IMR-90 (cell line): Measurements from ENCODE around the gene LAMTOR4. TPM values are rescaled to one million over a fixed set of nuclear protein-coding genes. Genes with fewer than 3 reads are reported as not detected.

ENCODE experiments used
- ATAC-seq: fragments of 200-7000 bp; cut with Tn5 transposase; 2 replicates; pipeline ENCODE4 v1.9.1; 2020; ENCODE audit warnings: low read depth, mild to moderate bottlenecking, moderate library complexity
- BruUV-seq: library from RNA; stranded (reverse); fragments of 400-500 nt; replicated peaks from 2 replicates; lab custom pipeline; 2021; lab: Mats Ljungman, UMichigan
- CTCF ChIA-PET: fragments of 300-600 bp; formaldehyde crosslinking; extraction: SDS; loops from one replicate; lab custom pipeline; 2021; ENCODE audit warnings: antibody characterized with exemption; lab: Yijun Ruan, JAX
- POLR2A ChIA-PET: fragments of 300-600 bp; sonication (Branson Sonifier 250); formaldehyde crosslinking; loops from one replicate; lab custom pipeline; 2022; ENCODE audit warnings: antibody characterized with exemption; ENCODE audit not compliant: unreplicated experiment; lab: Charles Lee
- DNase-seq: peaks from one replicate; pipeline ENCODE4 v3.0.0; 2013
- H2AFZ ChIP-seq: replicated peaks from 2 replicates; pipeline ENCODE3; 2013; ENCODE audit warnings: low read length, mild to moderate bottlenecking; ENCODE audit not compliant: poor library complexity
- H2AK5ac ChIP-seq: 2 replicates; pipeline ENCODE4 v1.6.1; 2013; ENCODE audit warnings: low read depth, low read length, inconsistent platforms
- H2AK9ac ChIP-seq: replicated peaks from 2 replicates; pipeline ENCODE3; 2013; ENCODE audit warnings: mild to moderate bottlenecking, low read depth, low read length, moderate library complexity; ENCODE audit not compliant: poor library complexity
- H2BK120ac ChIP-seq: 2 replicates; pipeline ENCODE4 v1.6.1; 2013; ENCODE audit warnings: low read depth, low read length, inconsistent platforms
- H2BK15ac ChIP-seq: 3 replicates; pipeline ENCODE4 v1.6.1; 2013; ENCODE audit warnings: low read depth, low read length, inconsistent platforms
- H2BK20ac ChIP-seq: 2 replicates; pipeline ENCODE4 v1.6.1; 2013; ENCODE audit warnings: low read depth, mild to moderate bottlenecking, inconsistent platforms, low read length, moderate library complexity
- H2BK5ac ChIP-seq: 2 replicates; pipeline ENCODE4 v1.6.1; 2013; ENCODE audit warnings: mild to moderate bottlenecking, low read depth, low read length, inconsistent platforms; ENCODE audit not compliant: poor library complexity, severe bottlenecking
- H3K14ac ChIP-seq: replicated peaks from 2 replicates; pipeline ENCODE4 v1.6.1; 2013; ENCODE audit warnings: low read depth, low read length, inconsistent platforms
- H3K18ac ChIP-seq: 2 replicates; pipeline ENCODE4 v1.6.1; 2013; ENCODE audit warnings: low read depth, low read length, control low read depth
- H3K23ac ChIP-seq: 2 replicates; pipeline ENCODE4 v1.6.1; 2013; ENCODE audit warnings: low read depth, low read length, inconsistent platforms
- H3K27ac ChIP-seq: 2 replicates; pipeline ENCODE4 v1.5.1; 2013; ENCODE audit warnings: mild to moderate bottlenecking, control low read depth, low read length; ENCODE audit not compliant: insufficient read depth
- H3K27me3 ChIP-seq: 2 replicates; pipeline ENCODE4 v1.6.1; 2013; ENCODE audit warnings: low read length; ENCODE audit not compliant: control insufficient read depth, insufficient read depth
- H3K36me3 ChIP-seq: 2 replicates; pipeline ENCODE4 v1.6.1; 2013; ENCODE audit warnings: low read length, mixed read lengths; ENCODE audit not compliant: control insufficient read depth, insufficient read depth
- H3K4ac ChIP-seq: 2 replicates; pipeline ENCODE4 v1.6.1; 2013; ENCODE audit warnings: low read depth, low read length, inconsistent platforms
- H3K4me1 ChIP-seq: 2 replicates; pipeline ENCODE4 v1.6.1; 2013; ENCODE audit warnings: low read length, mixed read lengths; ENCODE audit not compliant: control insufficient read depth, insufficient read depth
- H3K4me2 ChIP-seq: 2 replicates; pipeline ENCODE4 v1.6.1; 2013; ENCODE audit warnings: low read depth, mild to moderate bottlenecking, control low read depth, low read length, moderate library complexity
- H3K4me3 ChIP-seq: 2 replicates; pipeline ENCODE4 v1.5.1; 2013; ENCODE audit warnings: low read depth, mild to moderate bottlenecking, control low read depth, low read length, moderate library complexity; ENCODE audit not compliant: insufficient read depth
- H3K56ac ChIP-seq: 2 replicates; pipeline ENCODE4 v1.6.1; 2013; ENCODE audit warnings: low read length, inconsistent platforms; ENCODE audit not compliant: insufficient read depth; ENCODE audit errors: extremely low read depth
- H3K79me1 ChIP-seq, 2 experiments: 2 replicates each; pipeline ENCODE4 v1.6.1; 2013; ENCODE audit warnings: low read length in 2 of 2, inconsistent platforms in 1 of 2, low read depth in 1 of 2
- H3K9ac ChIP-seq: 2 replicates; pipeline ENCODE4 v1.6.1; 2013; ENCODE audit warnings: low read depth, low read length, control low read depth
- H3K9me1 ChIP-seq: 2 replicates; pipeline ENCODE4 v1.6.1; 2013; ENCODE audit warnings: low read length, inconsistent platforms; ENCODE audit not compliant: insufficient read depth
- H3K9me3 ChIP-seq: 2 replicates; pipeline ENCODE4 v1.6.1; 2013; ENCODE audit warnings: low read length; ENCODE audit not compliant: control insufficient read depth, insufficient read depth
- H4K20me1 ChIP-seq: 2 replicates; pipeline ENCODE4 v1.6.1; 2013; ENCODE audit warnings: low read length, inconsistent platforms; ENCODE audit not compliant: insufficient read depth
- H4K5ac ChIP-seq: 2 replicates; pipeline ENCODE4 v1.6.1; 2013; ENCODE audit warnings: mild to moderate bottlenecking, low read depth, low read length, control low read depth
- H4K8ac ChIP-seq, 2 experiments: 2 replicates each; pipeline ENCODE4 v1.6.1; 2013; ENCODE audit warnings: low read depth in 2 of 2, low read length in 2 of 2, control low read depth in 1 of 2, inconsistent platforms in 1 of 2
- H4K91ac ChIP-seq: 2 replicates; pipeline ENCODE4 v1.6.1; 2013; ENCODE audit warnings: low read depth, low read length, inconsistent platforms; ENCODE audit not compliant: insufficient read depth
- BHLHE40 ChIP-seq: fragments of 150-350 bp; IDR thresholded peaks from 2 replicates; pipeline ENCODE4 v1.6.1; 2016; ENCODE audit warnings: mild to moderate bottlenecking, low read depth, low read length
- CHD1 ChIP-seq: IDR thresholded peaks from 2 replicates; pipeline ENCODE4 v1.6.1; 2012; ENCODE audit warnings: low read depth, low read length, improper control_type of control experiment
- CTCF ChIP-seq: conservative IDR thresholded peaks from 2 replicates; pipeline ENCODE4 v1.5.1; 2012; ENCODE audit warnings: mild to moderate bottlenecking, low read depth, low read length, improper control_type of control experiment
- FOS ChIP-seq: fragments of 150-350 bp; IDR thresholded peaks from 2 replicates; pipeline ENCODE4 v1.6.1; 2016; ENCODE audit warnings: low read depth, low read length
- MXI1 ChIP-seq: IDR thresholded peaks from 2 replicates; pipeline ENCODE4 v1.6.1; 2012; ENCODE audit warnings: low read depth, mild to moderate bottlenecking, low read length, moderate library complexity, borderline replicate concordance
- NFE2L2 ChIP-seq: fragments of 150-350 bp; IDR thresholded peaks from 2 replicates; pipeline ENCODE4 v1.6.1; 2016; ENCODE audit warnings: low read depth, mild to moderate bottlenecking, low read length
- POLR2A ChIP-seq: IDR thresholded peaks from 2 replicates; pipeline ENCODE4 v1.6.1; 2012; ENCODE audit warnings: mild to moderate bottlenecking, low read depth, low read length
- RAD21 ChIP-seq: IDR thresholded peaks from 2 replicates; pipeline ENCODE4 v1.6.1; 2012; ENCODE audit warnings: low read length, improper control_type of control experiment
- RCOR1 ChIP-seq: IDR thresholded peaks from 2 replicates; pipeline ENCODE4 v1.6.1; 2012; ENCODE audit warnings: mild to moderate bottlenecking, low read length, improper control_type of control experiment; ENCODE audit not compliant: insufficient replicate concordance
- RFX5 ChIP-seq: IDR thresholded peaks from 2 replicates; pipeline ENCODE4 v1.8.0; 2012; ENCODE audit warnings: low read depth, mild to moderate bottlenecking, low read length, moderate library complexity
- USF2 ChIP-seq: fragments of 150-350 bp; IDR thresholded peaks from 2 replicates; pipeline ENCODE4 v1.6.1; 2017; ENCODE audit warnings: mild to moderate bottlenecking, antibody characterized with exemption, low read length, low read depth
- WGBS, 2 experiments: methylation state at CpG; one replicate each; pipeline versions ENCODE4 v1.1.5 to v1.1.7; 2013; ENCODE audit warnings: missing lambda C conversion rate in 2 of 2; ENCODE audit not compliant: insufficient read length in 1 of 2; ENCODE audit errors: extremely low coverage in 2 of 2; 5-methylcytosine and 5-hydroxymethylcytosine counted together
- dilution Hi-C: fragments of 300-500 bp; cut with HindIII; formaldehyde crosslinking; loops from one replicate; pipeline ENCODE4 v1.14.3; 2018; ENCODE audit warnings: low sequenced_read_pairs; ENCODE audit not compliant: unreplicated experiment
- in situ Hi-C: fragments of 300-500 bp; cut with MboI; formaldehyde crosslinking; loops from 3 replicates; pipeline ENCODE4 v1.14.3; 2019; ENCODE audit warnings: low sequenced_read_pairs, inconsistent platforms, mixed read lengths
- intact Hi-C: fragments of 100-400 bp; cut with micrococcal nuclease; formaldehyde crosslinking; loops from 2 replicates; pipeline ENCODE4 v1.10.0; 2022
- polyA plus RNA-seq, 3 experiments: library from polyadenylated mRNA; depleted of rRNA; stranded (reverse); fragments of >200 nt; gene quantifications; 2 replicates each; pipeline ENCODE4 v1.2.3, GENCODE V29; 2012; ENCODE audit warnings: low replicate concordance in 1 of 3
- total RNA-seq: library from RNA; depleted of rRNA; stranded (reverse); fragments of >200 nt; gene quantifications from 2 replicates; pipeline ENCODE4 v1.2.3, GENCODE V29; 2012
- TF ChIP-seq, protein P1 (sequence below): fragments of 150-350 bp; IDR thresholded peaks from 2 replicates; pipeline ENCODE4 v1.6.1; 2016; ENCODE audit warnings: low read depth, mild to moderate bottlenecking, low read length, moderate library complexity, borderline replicate concordance

LAMTOR4 gene
- total and polyA plus RNA-seq, 2 of the 4 experiments (the other 2 are of a cell fraction): 134 to 268 TPM

GRCh38 chr7:100166970-100167911 is 18.5 kb downstream of the LAMTOR4 start:
- peaks cover 3% of the 10 kb centered on the region; the same call in 1 of the 2 replicates for H3K9me1 ChIP-seq
- 0 out of 2 replicates have a peak overlapping the region, but pooled peaks have one; percentile 5 for H2BK20ac ChIP-seq
- H3K36me3 ChIP-seq: peaks cover 3% of the 10 kb centered on the region; the same call in 1 of the 2 replicates
- peak overlapping the region; percentile 54 for H3K23ac ChIP-seq
- H3K4ac ChIP-seq: peak overlapping the region; percentile 84
- H3K27me3 ChIP-seq: no peaks in the 10 kb centered on the region
- dilution Hi-C loops (no loop called here), in situ Hi-C loops (no loop called here), intact Hi-C loops (no loop called here)
- no peaks in the 10 kb centered on the region for H3K9me3 ChIP-seq
- H4K5ac ChIP-seq: no peak overlapping the region; the same call in 1 of the 2 replicates
- H4K91ac ChIP-seq: peak overlapping the region; percentile 60; the same call in 1 of the 2 replicates
- H2AFZ ChIP-seq: peak overlapping the region; percentile 94
- ATAC-seq (no peak), DNase-seq (no peak)
- H4K8ac ChIP-seq: peak overlapping the region; percentile 82 to 91; a peak in 2 of 4 replicates
- H2BK15ac ChIP-seq: no peak overlapping the region; the same call in 1 of the 3 replicates
- peaks cover 0 to 8% of the 10 kb centered on the region in 2 experiments; a peak in 1 of 4 replicates for H3K79me1 ChIP-seq
- peaks cover 6% of the 10 kb centered on the region for H3K4me1 ChIP-seq
- H3K56ac ChIP-seq: no peak overlapping the region
- H2BK120ac ChIP-seq: peak overlapping the region; percentile 70
- peak overlapping the region; percentile 39; the same call in 1 of the 2 replicates for H3K4me3 ChIP-seq
- H3K9ac ChIP-seq: peak overlapping the region; percentile 61; the same call in 1 of the 2 replicates
- BruUV-seq: no TSS peak
- no peak overlapping the region for H2BK5ac ChIP-seq
- POLR2A ChIA-PET: interaction anchor here (1.0 kb wide), 1 partner anchor 10 kb away, joined by 4 read pairs; the partner anchor contains the start of gene GPC2
- peak overlapping the region; percentile 23; the same call in 1 of the 2 replicates for H2AK5ac ChIP-seq
- H2AK9ac ChIP-seq: peak overlapping the region; percentile 82
- H3K27ac ChIP-seq: no peak overlapping the region
- CTCF ChIA-PET: interaction anchor here (0.9 to 1.0 kb wide), 2 partner anchors 10 to 12 kb away, joined by 3 to 5 read pairs; partner anchors contain the start of genes GPC2 and STAG3
- peak overlapping the region; percentile 78; the same call in 1 of the 2 replicates for H3K4me2 ChIP-seq
- no peaks in the 10 kb centered on the region for H4K20me1 ChIP-seq
- H3K18ac ChIP-seq: no peak overlapping the region
- peak overlapping the region; percentile 87 for H3K14ac ChIP-seq
- 37% methylated on average over 3 of the region's 14 CpGs; no CpG with 5 or more reads in 1 of the 2 experiments for WGBS, 2 experiments
- TF ChIP-seq BHLHE40: no peak
- TF ChIP-seq CHD1: no peak
- TF ChIP-seq, protein P1, sequence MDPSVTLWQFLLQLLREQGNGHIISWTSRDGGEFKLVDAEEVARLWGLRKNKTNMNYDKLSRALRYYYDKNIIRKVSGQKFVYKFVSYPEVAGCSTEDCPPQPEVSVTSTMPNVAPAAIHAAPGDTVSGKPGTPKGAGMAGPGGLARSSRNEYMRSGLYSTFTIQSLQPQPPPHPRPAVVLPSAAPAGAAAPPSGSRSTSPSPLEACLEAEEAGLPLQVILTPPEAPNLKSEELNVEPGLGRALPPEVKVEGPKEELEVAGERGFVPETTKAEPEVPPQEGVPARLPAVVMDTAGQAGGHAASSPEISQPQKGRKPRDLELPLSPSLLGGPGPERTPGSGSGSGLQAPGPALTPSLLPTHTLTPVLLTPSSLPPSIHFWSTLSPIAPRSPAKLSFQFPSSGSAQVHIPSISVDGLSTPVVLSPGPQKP: no peak
- TF ChIP-seq RFX5: no peak
- no peak for TF ChIP-seq CTCF
- no peak for TF ChIP-seq POLR2A
- no peak for TF ChIP-seq USF2
- no peak for TF ChIP-seq RCOR1
- no peak for TF ChIP-seq RAD21
- TF ChIP-seq FOS: no peak
- TF ChIP-seq NFE2L2: no peak
- no peak for TF ChIP-seq MXI1
